NOMO-1 treated with dmso at 0.1 percent for 144 hours (cell line): ENCODE measurements around the gene PTDSS2.
A peak's percentile ranks its signal among the peaks of the same experiment; 100 is the strongest.

ENCODE experiments used
- DNase-seq: peaks from one replicate; lab custom pipeline; 2025; ENCODE audit not compliant: unreplicated experiment; lab: John Stamatoyannopoulos, UW

PTDSS2 gene

DNA sequence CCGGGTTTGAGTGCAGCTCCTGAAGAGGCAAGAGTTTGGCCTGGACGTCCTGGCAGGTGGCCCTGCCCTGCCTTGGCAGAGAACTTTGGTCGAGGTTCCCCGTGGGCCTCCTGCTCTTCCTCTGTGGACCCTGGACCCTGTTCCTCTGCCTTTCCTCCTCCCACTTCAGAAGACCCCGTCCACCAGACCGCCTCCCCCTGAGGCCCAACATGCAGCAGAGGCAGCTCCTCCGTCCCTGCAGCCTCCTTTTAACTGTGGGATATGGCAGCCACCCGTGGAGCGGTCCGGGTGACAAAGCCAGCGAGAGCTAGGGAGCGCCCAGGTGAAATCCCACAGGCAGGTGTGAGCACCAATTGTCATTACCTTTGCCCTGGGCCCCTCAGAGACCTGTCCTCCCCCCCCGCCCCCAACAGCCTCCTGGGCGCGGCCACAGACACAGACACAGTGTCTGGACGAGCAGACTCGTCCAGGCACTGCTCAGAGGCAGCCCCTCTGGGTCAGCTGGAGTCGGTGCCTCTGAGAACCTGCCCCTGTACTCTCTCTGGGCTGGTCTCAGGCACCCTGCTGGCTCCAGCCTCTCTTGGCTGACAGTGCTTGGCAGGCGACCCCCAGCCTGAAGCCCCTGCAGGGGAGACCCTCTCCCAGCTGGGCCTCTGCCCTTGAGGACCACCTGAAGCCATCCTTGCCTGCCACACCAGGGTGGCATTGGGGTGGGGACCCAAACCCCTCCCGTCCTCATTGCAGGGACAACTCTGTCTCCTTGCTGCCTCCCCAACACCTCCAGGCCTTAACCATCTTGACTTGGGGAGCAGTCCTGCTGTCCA is 4.1 kb upstream of the PTDSS2 start:
- no peak for DNase-seq

DNA sequence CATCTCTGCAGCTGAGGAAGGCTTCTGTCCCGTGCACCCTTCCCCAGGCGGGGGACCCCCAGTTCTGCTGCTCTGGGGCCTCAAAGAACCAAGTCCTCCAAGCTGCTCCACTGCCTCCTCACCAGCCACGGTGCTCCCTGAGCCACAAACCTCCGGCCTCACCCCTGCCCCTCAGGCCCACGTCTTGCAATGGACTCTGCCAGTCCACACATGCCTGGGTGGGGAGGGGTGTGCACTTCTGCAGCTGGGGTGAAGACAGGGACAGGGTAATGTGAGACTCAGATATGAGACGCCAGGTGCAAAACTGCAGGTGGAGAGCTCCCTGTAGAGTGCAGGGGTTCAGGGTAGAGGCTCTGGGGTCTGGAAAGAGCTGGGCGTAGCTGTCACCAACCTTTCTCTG is 3.2 kb upstream of the PTDSS2 start:
- no peak for DNase-seq

DNA sequence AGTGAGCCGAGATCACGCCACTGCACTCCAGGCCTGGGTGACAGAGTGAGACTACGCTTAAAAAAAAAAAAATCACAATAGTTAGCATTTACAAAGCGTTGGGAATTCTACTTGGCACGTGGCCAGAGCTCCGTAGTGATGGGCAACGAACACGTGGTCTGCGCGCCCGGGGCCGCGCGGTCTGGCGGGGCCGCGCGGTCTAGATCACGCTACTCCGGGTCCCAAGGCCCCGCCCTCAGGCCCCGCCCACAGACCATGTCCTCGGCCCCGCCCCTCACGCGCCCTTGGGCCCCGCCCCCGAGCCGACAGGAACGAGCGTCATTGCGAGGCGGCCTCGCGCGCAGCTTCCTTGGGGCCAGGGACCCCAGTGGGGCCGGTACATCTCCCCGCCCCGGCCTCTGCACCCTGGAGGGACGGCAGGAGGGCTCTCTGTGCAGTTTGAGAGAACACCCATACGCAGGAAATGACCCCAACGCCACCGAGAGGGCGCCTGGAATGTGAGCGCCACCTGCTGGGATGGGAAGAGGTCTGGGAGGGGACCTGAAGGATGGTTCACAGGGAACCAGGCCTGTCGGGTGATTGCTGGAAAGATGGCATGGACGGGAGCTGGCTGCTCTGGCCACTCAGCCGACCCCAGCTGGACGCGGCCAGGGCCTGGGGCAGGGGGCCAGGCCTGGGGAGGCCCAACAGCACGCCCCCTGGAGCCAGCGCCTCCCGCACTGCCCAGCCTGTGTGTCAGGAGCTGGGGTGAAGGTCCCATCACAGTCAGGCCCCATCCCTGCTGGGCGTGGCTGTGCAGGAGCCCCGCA is 2.0 kb upstream of the PTDSS2 start:
- DNase-seq, result peak; percentile 74

DNA sequence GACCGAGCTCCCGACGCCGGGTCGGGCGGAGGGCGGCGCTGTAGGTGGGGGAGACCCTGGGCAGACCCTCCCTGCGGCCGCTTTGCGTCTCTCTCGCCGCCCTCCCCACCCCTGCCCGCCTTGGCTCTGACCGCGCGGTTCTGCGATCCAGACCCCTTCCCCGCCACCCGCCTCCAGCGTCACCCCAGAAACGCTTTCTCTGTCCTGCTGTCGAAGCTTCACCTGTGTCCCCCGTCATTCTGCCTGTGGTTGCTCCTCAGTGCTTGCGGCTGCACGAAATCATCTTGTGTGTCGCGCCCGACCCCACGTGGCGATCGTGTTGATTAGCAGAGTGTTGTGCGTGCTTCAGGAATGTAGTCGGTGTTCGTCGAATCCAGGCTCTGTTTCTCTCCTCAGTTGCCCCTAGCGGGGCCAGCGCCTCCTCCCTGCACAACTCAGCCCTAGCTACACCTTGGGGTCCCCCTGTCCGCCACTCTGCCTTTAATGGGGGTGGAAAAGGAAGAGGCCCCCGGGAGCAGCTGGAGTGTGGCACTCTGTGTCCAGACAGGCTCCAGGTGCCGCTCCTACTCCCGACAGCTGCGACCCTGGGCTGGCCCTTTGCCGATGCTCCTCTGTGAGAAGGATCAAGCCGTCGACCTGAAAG is 851 bp downstream of the PTDSS2 start:
- DNase-seq, result peak; percentile 48

- DNase-seq, result no peak
These were observed 1.7 kb downstream of the PTDSS2 start for GRCh38 chr11:451738-452137.

DNA sequence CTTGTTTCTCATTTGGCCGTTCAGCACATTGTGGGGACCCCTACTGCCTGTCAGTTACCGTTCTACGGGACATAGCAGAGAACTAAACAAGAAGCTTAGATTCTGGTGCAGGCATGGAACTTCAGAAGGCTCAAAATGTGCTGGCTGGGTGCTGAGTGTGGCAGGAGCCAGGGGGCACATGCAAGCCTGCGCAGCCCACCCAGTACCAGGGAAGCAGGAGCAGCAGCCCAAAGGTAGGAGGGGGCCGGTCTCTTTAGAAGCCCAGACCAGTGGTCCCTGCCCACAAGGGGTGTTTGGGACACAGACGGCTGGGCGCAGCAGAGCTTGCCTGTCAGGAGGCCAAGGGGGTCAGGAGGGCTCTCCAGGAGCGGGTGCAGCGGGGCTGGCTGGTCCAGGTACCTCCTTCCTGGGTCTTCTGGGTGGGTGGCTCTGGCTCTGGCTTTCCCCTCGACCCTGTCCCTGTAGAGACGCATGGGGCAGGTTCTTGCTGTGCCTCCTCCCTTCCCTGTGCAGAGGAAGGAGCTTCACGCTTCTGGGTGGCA is 2.2 kb downstream of the PTDSS2 start:
- DNase-seq, result no peak

DNA sequence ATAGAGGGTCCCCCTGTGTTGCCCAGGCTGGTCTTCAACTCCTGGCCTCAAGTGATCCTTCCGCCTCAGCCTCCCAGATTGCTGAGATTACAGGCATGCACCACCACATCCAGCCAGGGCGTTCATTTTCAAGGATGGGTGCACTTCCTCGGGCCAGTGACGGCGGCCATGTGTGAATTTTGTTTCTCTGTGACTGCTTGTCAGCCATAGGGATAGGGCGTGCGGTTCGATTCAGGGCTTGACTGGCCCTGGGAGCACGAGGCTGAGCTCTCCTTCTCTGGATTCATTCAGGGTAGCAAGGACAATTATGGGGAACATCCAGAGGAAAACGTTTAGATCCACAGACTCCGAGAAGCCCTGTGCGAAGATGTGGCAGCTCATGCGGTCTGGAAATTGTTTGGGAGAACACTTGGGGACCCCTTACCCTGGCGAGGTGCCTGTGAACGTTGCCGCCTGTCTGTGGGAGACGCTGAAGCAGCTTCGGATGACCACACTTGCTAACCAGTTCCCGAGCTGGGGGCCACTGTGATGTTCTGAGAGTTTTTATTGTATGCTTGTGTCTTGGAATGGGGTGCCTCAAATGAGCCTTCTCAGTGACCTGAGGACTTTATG is 2.9 kb downstream of the PTDSS2 start:
- DNase-seq, result no peak

DNA sequence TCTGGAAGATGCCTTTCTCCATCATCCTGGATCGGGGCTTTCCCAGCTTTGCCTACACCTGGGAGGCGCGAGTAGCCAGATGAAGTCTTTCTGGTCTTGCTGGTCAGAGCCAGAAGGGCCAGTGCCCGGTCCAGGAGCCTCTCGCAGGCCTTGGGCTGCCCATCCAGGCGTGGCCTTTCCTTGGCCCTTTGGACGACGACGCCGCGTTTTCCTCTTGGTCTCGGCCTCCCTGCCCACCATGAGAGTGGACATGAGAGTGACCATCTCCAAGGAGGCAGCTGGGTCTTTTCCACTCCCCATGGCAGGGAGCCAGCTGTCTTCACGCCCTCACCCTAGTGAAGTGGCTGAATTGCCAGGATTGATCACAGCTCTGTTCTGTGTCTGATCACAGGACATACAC is 3.5 kb downstream of the PTDSS2 start:
- DNase-seq, result no peak

GRCh38 chr11:454043-454442 is 4.0 kb downstream of the PTDSS2 start:
- no peak for DNase-seq

GRCh38 chr11:454801-455565 is 4.9 kb downstream of the PTDSS2 start:
- DNase-seq, result no peak

DNA sequence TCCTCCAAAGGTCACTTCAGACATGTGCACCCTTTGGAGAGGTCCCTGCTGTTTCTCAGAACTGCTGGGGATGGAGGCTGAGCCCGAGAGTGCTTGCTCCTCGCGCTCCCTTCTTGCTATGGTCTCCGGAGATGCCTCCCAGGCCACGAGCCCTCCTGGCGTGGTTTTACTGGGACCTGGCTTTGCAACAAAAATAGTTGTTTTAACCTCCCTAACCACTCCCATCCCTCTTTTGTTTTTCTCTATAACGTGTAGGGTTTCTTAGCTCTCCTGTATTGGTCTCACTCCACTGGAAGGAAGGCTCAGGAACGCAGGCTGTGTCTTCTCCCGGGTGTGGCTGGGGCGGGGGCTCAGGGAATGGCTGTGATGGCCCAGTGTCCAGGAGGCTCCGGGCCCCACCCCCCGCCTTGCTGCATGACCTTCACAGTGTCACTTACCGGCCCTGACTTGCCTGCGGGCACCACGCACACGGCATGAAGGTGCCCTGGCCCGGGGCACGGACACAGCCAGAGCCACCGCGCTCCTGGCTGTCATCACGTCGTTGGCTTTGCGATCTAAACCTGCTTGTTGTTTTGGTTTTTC is 5.6 kb downstream of the PTDSS2 start:
- DNase-seq, result no peak

DNA sequence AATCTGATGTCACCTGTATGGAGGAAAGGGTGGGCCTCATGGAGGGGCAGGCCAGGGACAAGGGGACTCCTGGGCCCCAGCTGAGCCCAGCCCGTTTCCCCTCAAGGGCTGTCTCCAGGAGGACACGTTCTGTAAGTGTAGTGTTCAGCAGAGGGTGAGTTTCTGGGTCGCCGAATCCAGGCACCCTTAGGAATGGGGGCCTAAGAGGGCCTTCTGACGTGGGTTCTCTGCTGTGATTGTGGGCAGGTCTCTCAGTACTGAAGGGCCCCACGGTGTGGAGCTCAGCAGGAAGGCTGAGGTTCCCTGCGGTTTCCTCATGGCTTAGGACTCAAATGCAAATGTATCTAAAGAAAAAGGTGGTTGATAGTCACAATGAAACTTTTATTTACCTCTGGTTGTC is 6.5 kb downstream of the PTDSS2 start:
- DNase-seq, result no peak

- DNase-seq, result no peak
These were observed 7.2 kb downstream of the PTDSS2 start for GRCh38 chr11:457111-457760.

DNA sequence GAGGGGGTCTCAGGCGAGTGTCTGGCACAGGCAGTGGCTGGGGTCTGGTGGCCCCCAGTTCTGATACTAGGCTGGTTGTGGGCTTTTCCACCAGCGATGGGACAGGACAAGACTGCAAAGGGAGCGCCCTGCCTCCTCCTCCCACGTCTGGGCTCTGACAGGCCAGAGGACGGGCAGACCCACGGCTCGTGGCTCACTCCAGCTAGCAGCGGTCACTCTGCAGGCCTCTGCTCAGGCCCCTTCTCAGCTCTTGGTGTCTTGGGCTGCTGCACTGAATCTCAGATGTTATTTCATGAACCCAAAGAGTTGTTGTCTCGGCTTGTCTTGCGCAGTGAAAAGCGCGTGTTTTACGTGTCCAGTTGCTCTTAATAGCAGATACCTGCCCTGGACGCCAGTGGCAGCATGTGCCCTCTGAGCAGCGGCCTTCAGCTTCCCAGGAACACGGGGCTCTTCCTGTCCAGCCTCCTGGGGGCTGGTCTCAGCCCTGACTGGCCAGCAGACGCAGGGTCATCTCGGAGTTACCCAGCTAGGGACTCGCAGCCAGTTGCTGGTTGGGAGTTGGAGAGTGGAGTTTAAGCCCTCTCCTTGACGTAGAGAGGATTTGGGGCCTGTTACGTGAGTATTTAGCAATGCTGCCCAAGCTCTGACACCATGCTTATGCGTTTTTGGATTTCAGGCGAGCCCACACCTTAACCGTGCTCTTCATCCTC is 9.6 kb downstream of the PTDSS2 start:
- no peak for DNase-seq

- no peak for DNase-seq
These were observed 10.5 kb downstream of the PTDSS2 start for GRCh38 chr11:460331-461199.

DNA sequence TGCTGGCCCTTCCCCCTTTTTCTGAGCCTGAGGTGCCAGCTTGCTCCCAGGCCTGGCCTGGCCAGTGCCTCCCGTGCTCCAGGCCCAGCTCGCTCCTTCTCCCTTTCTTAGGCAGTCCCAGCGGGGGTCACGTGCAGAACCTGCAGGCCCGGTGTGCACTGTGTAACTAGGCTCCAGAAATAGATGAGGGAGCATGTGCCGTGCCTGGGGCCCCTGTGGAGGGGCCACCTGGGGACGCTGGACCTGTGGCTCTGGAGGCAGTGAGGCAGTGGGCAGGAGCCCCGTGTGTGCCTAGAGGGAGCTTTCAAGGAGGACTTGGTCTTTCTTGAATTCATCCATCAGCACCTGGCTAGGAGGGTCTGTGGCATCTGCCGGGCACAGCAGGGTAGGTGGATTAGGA is 11.5 kb downstream of the PTDSS2 start:
- no peak for DNase-seq

DNA sequence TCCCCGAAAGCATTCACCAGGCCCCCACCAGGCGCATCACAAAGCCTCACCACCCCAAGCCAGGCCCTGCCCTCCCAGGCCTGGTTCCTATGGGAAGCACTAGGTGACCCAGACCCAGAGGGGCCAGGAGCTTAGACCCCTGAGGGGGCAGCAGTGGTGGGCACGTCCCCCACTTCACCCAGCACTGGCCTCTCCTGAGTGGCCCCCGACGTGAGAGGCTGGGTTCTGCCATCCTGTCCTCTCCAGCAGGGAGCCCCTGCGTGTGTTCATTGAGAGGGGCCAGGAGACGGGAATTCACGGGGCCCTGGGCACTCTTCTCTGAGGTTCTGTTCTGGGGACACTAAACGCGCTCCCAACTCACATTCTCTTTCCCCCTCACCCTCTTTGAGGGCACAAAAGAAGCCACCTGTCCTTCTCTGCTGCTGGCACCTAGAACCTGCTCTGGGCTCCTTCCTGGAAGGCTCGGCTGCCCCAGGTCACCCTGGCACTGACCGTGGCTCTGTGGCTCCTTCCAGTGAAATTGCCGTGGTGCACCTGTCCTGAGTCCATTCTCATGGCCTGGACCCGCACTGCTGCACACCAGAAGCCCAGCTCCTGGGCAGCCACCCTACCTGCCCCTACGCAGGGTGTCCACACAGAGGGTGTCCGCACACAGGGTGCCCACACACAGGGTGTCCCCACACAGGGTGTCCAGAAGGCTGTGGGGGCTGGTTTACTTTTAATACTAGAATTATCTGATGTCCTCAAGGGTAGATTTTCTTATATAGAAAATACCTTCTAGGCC is 12.2 kb downstream of the PTDSS2 start:
- no peak for DNase-seq
